Esophagus squamous epithelium (tissue), 5 donors: ENCODE data around the gene SIRT6. TPM values are rescaled to one million over a fixed set of nuclear protein-coding genes. Genes with fewer than 3 reads are reported as not detected.
A peak's percentile ranks its signal among the peaks of the same experiment; 100 is the strongest.
"Not testable (repeated sequence)": the region's sequence is repeated elsewhere in the genome, so short reads cannot be mapped to it uniquely, and the experiment has no call there.

Experiments used
- DNase-seq: peaks from one replicate; lab custom pipeline; 2025; lab: John Stamatoyannopoulos, UW
- H3K27ac ChIP-seq, 4 donors: fragments of 200-600 bp; sonication (generic); one replicate each; pipeline ENCODE4 v1.5.1; 2016 to 2019; ENCODE audit warnings: mild to moderate bottlenecking in 1 of 4
- H3K27me3 ChIP-seq, 4 donors: fragments of 200-600 bp; sonication (generic); 1 replicate in 3 of 4; 2 replicates in 1 of 4; pipeline versions ENCODE4 v1.5.1 to v1.6.0; 2017 to 2021; ENCODE audit warnings: antibody characterized with exemption in 1 of 4
- H3K36me3 ChIP-seq, 3 donors: fragments of 200-600 bp; sonication (generic); one replicate each; pipeline ENCODE4 v1.5.1; 2016 to 2019
- H3K4me1 ChIP-seq, 3 donors: fragments of 200-600 bp; sonication (generic); one replicate each; pipeline ENCODE4 v1.5.1; 2017 to 2019
- H3K4me3 ChIP-seq, 4 donors: fragments of 200-600 bp; sonication (generic); 1 replicate in 3 of 4; 2 replicates in 1 of 4; pipeline ENCODE4 v1.5.1; 2016 to 2019; ENCODE audit warnings: mild to moderate bottlenecking in 2 of 4, moderate library complexity in 1 of 4
- H3K9me3 ChIP-seq, 3 donors: fragments of 200-600 bp; sonication (generic); one replicate each; pipeline ENCODE4 v1.5.1; 2016 to 2019
- CTCF ChIP-seq, 6 experiments: fragments of 450-650 bp in 4 of 6; fragments of 200-600 bp in 2 of 6; sonication (generic) in 2 of 6; IDR thresholded peaks; one replicate each; pipeline ENCODE4 v1.5.1; 2016 to 2019; ENCODE audit warnings: antibody characterized with exemption in 6 of 6, mild to moderate bottlenecking in 4 of 6, moderate library complexity in 4 of 6
- POLR2A ChIP-seq, 4 donors: fragments of 450-650 bp; IDR thresholded peaks; one replicate each; pipeline ENCODE4 v1.6.1; 2017; ENCODE audit warnings: antibody characterized with exemption in 4 of 4, mild to moderate bottlenecking in 4 of 4, moderate library complexity in 3 of 4
- WGBS, 2 donors: methylation state at CpG; one replicate each; pipeline ENCODE4 v1.1.5; 2018; 5-methylcytosine and 5-hydroxymethylcytosine counted together
- intact Hi-C: fragments of 100-400 bp; cut with DNase I; formaldehyde crosslinking; loops from one replicate; pipeline ENCODE4 v1.15.0; 2022
- total RNA-seq, 4 donors: library from RNA; depleted of rRNA; stranded (reverse); fragments of >200 nt; gene quantifications; one replicate each; pipeline ENCODE4 v1.1.0, GENCODE V29; 2016
- donor health status: DM: yes; HTN: yes; CAD: no.

SIRT6 gene
- total RNA-seq: 10 to 100 TPM in 3 of 4 donors, 1 to 10 TPM in 1; 9.0 to 23.3 (median 18.3) TPM

- intact Hi-C loops: no loop called here
- peak within 1 kb of the TSS; percentile 79 to 92 (median 91) for H3K27ac ChIP-seq
- 0 to 1% methylated on average over 15 to 25 of the region's 58 CpGs for WGBS, 2 donors
These were observed at the start of gene SIRT6, which contains the start of gene ANKRD24 for GRCh38 chr19:4182084-4182810. Gene SIRT6, minus strand, starts transcription at chr19:4182563. Its CDS starts 24 bp downstream, at chr19:4182539. Gene ANKRD24, plus strand, starts transcription at chr19:4182689. Its CDS starts 3,737 bp downstream, at chr19:4186426.

GRCh38 chr19:4232139-4232538 lies 49.8 kb upstream of the SIRT6 start:
- DNase-seq, H3K4me3 ChIP-seq, H3K9me3 ChIP-seq, intact Hi-C loops, H3K27ac ChIP-seq, H3K36me3 ChIP-seq: not testable (repeated sequence)
- peaks cover 0 to 11% (median 0%) of the 10 kb centered on the region in 3 donors for H3K4me1 ChIP-seq
- WGBS, 2 donors: 72 to 74% methylated on average over 3 to 4 of the region's 5 CpGs
- peaks cover 0 to 94% (median 1%) of the 10 kb centered on the region in 4 donors for H3K27me3 ChIP-seq

More at GRCh38 chr19:4182084-4182810, at the start of gene SIRT6, which contains the start of gene ANKRD24:
- DNase-seq: peak; percentile 66
- Histone ChIP-seq H3K9me3 (no peaks in the 10 kb centered on the region), H3K27me3 (peaks cover 0 to 8% (median 0%) of the 10 kb centered on the region in 4 donors), H3K36me3 (peaks cover 0 to 34% (median 0%) of the 10 kb centered on the region in 3 donors), H3K4me3 (peak within 1 kb of the TSS; percentile 68 to 97 (median 86)), H3K4me1 (peaks cover 21 to 38% (median 24%) of the 10 kb centered on the region in 3 donors)
- TF ChIP-seq CTCF (IDR thresholded peaks at IDR 0.05) (peak in 2 of 6 experiments; percentile 5 to 47), POLR2A (IDR thresholded peaks at IDR 0.05) (peak in 3 of 4 donors; percentile 34 to 75 (median 38))

- H3K4me3 ChIP-seq, H3K36me3 ChIP-seq, intact Hi-C loops, H3K9me3 ChIP-seq, H3K27ac ChIP-seq, DNase-seq: not testable (repeated sequence)
- WGBS, 2 donors: 89 to 100% methylated on average over 1 to 4 of the region's 6 CpGs
- peaks cover 0 to 11% (median 0%) of the 10 kb centered on the region in 3 donors for H3K4me1 ChIP-seq
- H3K27me3 ChIP-seq: peaks cover 0 to 92% (median 1%) of the 10 kb centered on the region in 4 donors
These were observed 49.2 kb upstream of the SIRT6 start for GRCh38 chr19:4231521-4231920.

GRCh38 chr19:4230237-4230636 lies 47.9 kb upstream of the SIRT6 start:
- DNase-seq, intact Hi-C loops, H3K36me3 ChIP-seq, H3K9me3 ChIP-seq, H3K4me3 ChIP-seq, H3K27ac ChIP-seq: not testable (repeated sequence)
- WGBS, 2 donors: 80 to 88% methylated on average over 6 of the region's 6 CpGs
- Histone ChIP-seq H3K4me1 (peaks cover 0 to 11% (median 0%) of the 10 kb centered on the region in 3 donors), H3K27me3 (peaks cover 0 to 82% (median 1%) of the 10 kb centered on the region in 4 donors)

- H3K27me3 ChIP-seq: peaks cover 0 to 73% (median 1%) of the 10 kb centered on the region in 4 donors
These were observed 47.0 kb upstream of the SIRT6 start, which contains the start of gene EBI3 for GRCh38 chr19:4229179-4229931. Gene EBI3, plus strand, starts transcription at chr19:4229523. Its CDS starts 28 bp downstream, at chr19:4229551.

More at GRCh38 chr19:4229179-4229931, 47.0 kb upstream of the SIRT6 start, which contains the start of gene EBI3:
- H3K4me1 ChIP-seq: peaks cover 0 to 11% (median 0%) of the 10 kb centered on the region in 3 donors
- 8 to 26% methylated on average over 4 of the region's 19 CpGs for WGBS, 2 donors
- intact Hi-C loops: no loop called here
- no peaks in the 10 kb centered on the region for H3K9me3 ChIP-seq
- TF ChIP-seq CTCF (IDR thresholded peaks at IDR 0.05) (no peak), POLR2A (IDR thresholded peaks at IDR 0.05) (no peak)
- no peak within 1 kb of the TSS for H3K27ac ChIP-seq
- H3K4me3 ChIP-seq: peak within 1 kb of the TSS in 2 of 4 donors; percentile 9 to 21
- DNase-seq: no peak
- H3K36me3 ChIP-seq: no peaks in the 10 kb centered on the region
